ENCODE data around the gene SUFU.

Gene SUFU

GRCh38 chr10:102669206-102670064 is 165.7 kb downstream of the SUFU start:
- no peak overlapping the region for H3K9ac ChIP-seq
- no peak overlapping the region for H3K27ac ChIP-seq
- no peak overlapping the region for H3K4me2 ChIP-seq
- TF ChIP-seq CTCF (conservative IDR thresholded peaks at IDR 0.05; ENCODE audit: low read depth, low read length): peak; percentile 86
- H4K20me1 ChIP-seq (ENCODE audit: insufficient read depth): no peaks in the 10 kb centered on the region
- peaks cover 26% of the 10 kb centered on the region for H3K4me1 ChIP-seq (ENCODE audit: low read depth, poor library complexity, severe bottlenecking)
- no peak overlapping the region for H3K4me3 ChIP-seq (IDR thresholded peaks at IDR 0.05; ENCODE audit: insufficient read depth, low read depth, low read length)
- no peak overlapping the region for H2AFZ ChIP-seq (ENCODE audit: low read depth)
- no peaks in the 10 kb centered on the region for H3K36me3 ChIP-seq (ENCODE audit: insufficient read depth)
- no peaks in the 10 kb centered on the region for H3K27me3 ChIP-seq (ENCODE audit: insufficient read depth, low read depth)
- H3K79me2 ChIP-seq (ENCODE audit: insufficient read depth, low read depth): no peaks in the 10 kb centered on the region

GRCh38 chr10:102670065-102670670 is 166.4 kb downstream of the SUFU start:
- Histone ChIP-seq H3K27me3 (ENCODE audit: insufficient read depth, low read depth) (no peaks in the 10 kb centered on the region), H3K36me3 (ENCODE audit: insufficient read depth) (no peaks in the 10 kb centered on the region), H4K20me1 (ENCODE audit: insufficient read depth) (no peaks in the 10 kb centered on the region), H3K4me2 (no peak overlapping the region), H3K4me1 (ENCODE audit: low read depth, poor library complexity, severe bottlenecking) (peaks cover 33% of the 10 kb centered on the region), H3K9ac (no peak overlapping the region), H3K4me3 (IDR thresholded peaks at IDR 0.05; ENCODE audit: insufficient read depth, low read depth, low read length) (no peak overlapping the region), H3K79me2 (ENCODE audit: insufficient read depth, low read depth) (no peaks in the 10 kb centered on the region), H2AFZ (ENCODE audit: low read depth) (no peak overlapping the region), H3K27ac (no peak overlapping the region)
- TF ChIP-seq CTCF (conservative IDR thresholded peaks at IDR 0.05; ENCODE audit: low read depth, low read length): peak; percentile 45; the same call in 1 of the 2 replicates

- no peak overlapping the region for H3K4me2 ChIP-seq
Measured at GRCh38 chr10:102670871-102671434, 167.2 kb downstream of the SUFU start.

More at GRCh38 chr10:102670871-102671434, 167.2 kb downstream of the SUFU start:
- Histone ChIP-seq H3K27me3 (ENCODE audit: insufficient read depth, low read depth) (no peaks in the 10 kb centered on the region), H3K9ac (no peak overlapping the region), H3K36me3 (ENCODE audit: insufficient read depth) (no peaks in the 10 kb centered on the region), H3K79me2 (ENCODE audit: insufficient read depth, low read depth) (no peaks in the 10 kb centered on the region), H3K4me3 (IDR thresholded peaks at IDR 0.05; ENCODE audit: insufficient read depth, low read depth, low read length) (no peak overlapping the region), H3K27ac (no peak overlapping the region), H3K4me1 (ENCODE audit: low read depth, poor library complexity, severe bottlenecking) (peaks cover 33% of the 10 kb centered on the region), H4K20me1 (ENCODE audit: insufficient read depth) (no peaks in the 10 kb centered on the region), H2AFZ (ENCODE audit: low read depth) (no peak overlapping the region)
- TF ChIP-seq CTCF (conservative IDR thresholded peaks at IDR 0.05; ENCODE audit: low read depth, low read length): no peak
